ENCODE measurements around the gene AVPR2.

AVPR2 gene

GRCh38 chrX:153937056-153937455 lies 32.6 kb downstream of the AVPR2 start (continued):
- TF ChIP-seq GLI4 (tag by site-specific recombination; IDR thresholded peaks at IDR 0.05) (no peak), SP2 (tag by site-specific recombination; IDR thresholded peaks at IDR 0.05) (no peak), TSHZ1 (tag by site-specific recombination; IDR thresholded peaks at IDR 0.05; ENCODE audit: borderline replicate concordance) (peak; percentile 47; the same call in 1 of the 2 replicates), HOXD13 (CRISPR knock-in tag; IDR thresholded peaks at IDR 0.05; ENCODE audit: borderline replicate concordance) (no peak), ZNF747 (tag by site-specific recombination; IDR thresholded peaks at IDR 0.05) (no peak), ZNF175 (tag by site-specific recombination; IDR thresholded peaks at IDR 0.05) (no peak), ZNF558 (tag by site-specific recombination; IDR thresholded peaks at IDR 0.05) (no peak; the same call in none of the 2 replicates), PRDM10 (tag by site-specific recombination; IDR thresholded peaks at IDR 0.05) (no peak), ZFP69B (tag by site-specific recombination; IDR thresholded peaks at IDR 0.05) (no peak), ZNF132 (tag by site-specific recombination; IDR thresholded peaks at IDR 0.05; ENCODE audit: borderline replicate concordance) (no peak), ZSCAN5A (tag by site-specific recombination; IDR thresholded peaks at IDR 0.05) (no peak), KLF1 (tag by site-specific recombination; IDR thresholded peaks at IDR 0.05) (no peak), ZNF157 (tag by site-specific recombination; IDR thresholded peaks at IDR 0.05) (0 out of 2 replicates have a peak, but pooled peaks have one; percentile 15), BCL6B (tag by site-specific recombination; IDR thresholded peaks at IDR 0.05) (no peak), ZBTB48 (tag by site-specific recombination; IDR thresholded peaks at IDR 0.05) (no peak), ZNF174 (tag by site-specific recombination; IDR thresholded peaks at IDR 0.05) (no peak), ZNF398 (tag by site-specific recombination; IDR thresholded peaks at IDR 0.05) (no peak), PRDM1 (tag by site-specific recombination; IDR thresholded peaks at IDR 0.05) (no peak), ZNF549 (tag by site-specific recombination; IDR thresholded peaks at IDR 0.05) (no peak), ZNF623 (tag by site-specific recombination; IDR thresholded peaks at IDR 0.05) (peak; percentile 86), ZBTB7A (tag by site-specific recombination; IDR thresholded peaks at IDR 0.05; ENCODE audit: low read depth) (no peak), ZNF280D (tag by site-specific recombination; IDR thresholded peaks at IDR 0.05) (no peak), ZNF416 (tag by site-specific recombination; IDR thresholded peaks at IDR 0.05) (no peak), ZNF645 (tag by site-specific recombination; IDR thresholded peaks at IDR 0.05) (no peak), ZNF521 (tag by site-specific recombination; IDR thresholded peaks at IDR 0.05) (no peak)
